Myometrial cell (primary cell): Measurements from ENCODE around the gene CEBPA. TPM values are rescaled to one million over a fixed set of nuclear protein-coding genes. Genes with fewer than 3 reads are reported as not detected.

Experiments used
- total RNA-seq: library from RNA; depleted of rRNA; stranded (reverse); fragments of >200 nt; gene quantifications from 2 replicates; pipeline ENCODE4 v1.2.3, GENCODE V29; 2015

Gene CEBPA
- not detected in 2 replicates for total RNA-seq

GRCh38 chr19:33302175-33302973 lies at the start of gene CEBPA:
Gene CEBPA, minus strand, starts transcription at chr19:33302534. Its CDS starts 120 bp downstream, at chr19:33302414.

Other genes starting within 250 kb of the CEBPA start
- gene RHPN2, start 237.6 kb downstream of the CEBPA start, total RNA-seq, result 2.3 and 2.6 TPM in 2 replicates
- 3.5 and 5.1 TPM in 2 replicates for gene GPATCH1, start 221.4 kb downstream of the CEBPA start, total RNA-seq
- not detected in 2 replicates for gene WDR88, start 170.4 kb downstream of the CEBPA start, total RNA-seq
- 15.3 and 21.4 TPM in 2 replicates for gene LRP3, start 108.2 kb downstream of the CEBPA start, total RNA-seq
- not detected in 2 replicates for gene SLC7A10, start 76.7 kb downstream of the CEBPA start, total RNA-seq
- gene CEBPG, start 71.2 kb upstream of the CEBPA start, total RNA-seq, result 22.5 TPM in 2 replicates
- 61.9 and 78.7 TPM in 2 replicates for gene PEPD, start 219.3 kb upstream of the CEBPA start, total RNA-seq